ENCODE data around the gene ULBP1.
A peak's percentile ranks its signal among the peaks of the same experiment; 100 is the strongest.

GRCh38 chr6:149963462-149964307 is at the start of gene ULBP1:
- TF ChIP-seq AR (CRISPR knock-in tag; IDR thresholded peaks at IDR 0.05) (no peak), CTCF (IDR thresholded peaks at IDR 0.05) (no peak), ZBTB21 (CRISPR knock-in tag; IDR thresholded peaks at IDR 0.05; ENCODE audit: borderline replicate concordance) (no peak), ATF1 (CRISPR knock-in tag; IDR thresholded peaks at IDR 0.05) (no peak), GABPB1 (CRISPR knock-in tag; IDR thresholded peaks at IDR 0.05) (peak; percentile 97), NR1H2 (CRISPR knock-in tag; IDR thresholded peaks at IDR 0.05) (no peak), ZNF121 (CRISPR knock-in tag; IDR thresholded peaks at IDR 0.05) (no peak), TEAD4 (CRISPR knock-in tag; IDR thresholded peaks at IDR 0.05) (no peak), ATF2 (CRISPR knock-in tag; IDR thresholded peaks at IDR 0.05; ENCODE audit: borderline replicate concordance, low read depth) (0 out of 2 replicates have a peak, but pooled peaks have one; percentile 21), TCF7 (CRISPR knock-in tag; IDR thresholded peaks at IDR 0.05; ENCODE audit: low read depth) (no peak)

Data from WTC11 (cell line).